ENCODE results near the gene FAM174C.

DNA sequence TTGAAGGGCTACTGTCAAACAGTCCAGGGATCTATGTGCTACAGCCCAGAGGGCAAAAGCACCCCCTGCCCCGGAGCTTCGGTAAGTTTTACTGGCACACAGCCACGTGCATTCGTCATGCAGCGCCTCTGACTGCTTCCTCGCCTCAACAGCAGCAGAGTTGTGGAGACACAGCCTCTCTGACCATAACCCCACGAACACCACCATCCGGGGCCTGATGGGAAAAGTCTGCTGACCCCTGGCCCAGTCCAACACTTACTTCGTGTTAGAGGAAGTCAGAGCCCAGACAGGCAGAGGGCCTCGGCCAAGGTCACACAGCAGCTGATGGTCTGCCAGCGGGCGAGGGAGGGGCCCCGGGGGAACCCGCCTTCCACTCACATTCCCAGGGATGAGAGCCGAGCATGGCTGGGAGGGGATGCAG, 42.7 kb upstream of the FAM174C start:
- TF ChIP-seq CTCF (IDR thresholded peaks at IDR 0.05; ENCODE audit: low read depth, low read length) (no peak), POLR2A (IDR thresholded peaks at IDR 0.05; ENCODE audit: extremely low read depth, insufficient read length) (no peak)
- TF ChIP-seq, protein P1, sequence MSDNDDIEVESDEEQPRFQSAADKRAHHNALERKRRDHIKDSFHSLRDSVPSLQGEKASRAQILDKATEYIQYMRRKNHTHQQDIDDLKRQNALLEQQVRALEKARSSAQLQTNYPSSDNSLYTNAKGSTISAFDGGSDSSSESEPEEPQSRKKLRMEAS (IDR thresholded peaks at IDR 0.05; ENCODE audit: low read depth, low read length), result no peak

Data from NB4 (cell line).